SK-N-SH (cell line): ENCODE results near the gene RREB1. TPM values are rescaled to one million over a fixed set of nuclear protein-coding genes. Genes with fewer than 3 reads are reported as not detected.

Experiments
- CTCF ChIA-PET: fragments of 300-600, 350-600 bp; formaldehyde crosslinking; extraction: SDS; loops from one replicate; lab custom pipeline; 2021; lab: Yijun Ruan, JAX
- POLR2A ChIA-PET: fragments of 350-600 bp; sonication (Branson Sonifier 250); formaldehyde crosslinking; extraction: SDS; loops from one replicate; lab custom pipeline; 2020; ENCODE audit warnings: antibody characterized with exemption, inconsistent platforms; lab: Yijun Ruan, JAX
- DNase-seq: peaks from one replicate; pipeline ENCODE4 v3.0.0; 2012
- H2AFZ ChIP-seq: fragments of 200-600 bp; sonication (generic); 2 replicates; pipeline ENCODE4 v1.8.1; 2016; ENCODE audit warnings: antibody characterized with exemption, mild to moderate bottlenecking, low read depth
- H3F3A ChIP-seq: fragments of 200-600 bp; sonication (generic); replicated peaks from 2 replicates; pipeline ENCODE3; 2016; ENCODE audit warnings: antibody characterized with exemption, mild to moderate bottlenecking; ENCODE audit not compliant: insufficient read depth
- H3K27ac ChIP-seq, 2 experiments: fragments of 200-500 bp in 1 of 2; fragments of 200-600 bp in 1 of 2; sonication (Bioruptor generic) in 1 of 2; sonication (generic), shearing (Covaris generic) in 1 of 2; 2 replicates each; pipeline versions ENCODE4 v1.5.1 to v1.6.1; 2014 to 2016; ENCODE audit warnings: low read depth in 2 of 2, inconsistent platforms in 1 of 2, low read length in 1 of 2, mild to moderate bottlenecking in 1 of 2, mixed read lengths in 1 of 2
- H3K27me3 ChIP-seq: fragments of 200-600 bp; sonication (generic), shearing (Covaris generic); 2 replicates; pipeline ENCODE4 v1.6.1; 2016; ENCODE audit warnings: mixed run types; ENCODE audit not compliant: insufficient read depth
- H3K36me3 ChIP-seq, 2 experiments: fragments of 200-500 bp in 1 of 2; fragments of 200-600 bp in 1 of 2; sonication (Bioruptor generic) in 1 of 2; sonication (generic) in 1 of 2; replicated peaks in 1 of 2; 2 replicates each; pipeline versions ENCODE3 to v1.5.1; 2014 to 2016; ENCODE audit warnings: low read length in 1 of 2, mild to moderate bottlenecking in 1 of 2; ENCODE audit not compliant: insufficient read depth in 2 of 2, control insufficient read depth in 1 of 2
- H3K4me1 ChIP-seq, 2 experiments: fragments of 200-500 bp in 1 of 2; fragments of 200-600 bp in 1 of 2; sonication (Bioruptor generic) in 1 of 2; sonication (generic), shearing (Covaris generic) in 1 of 2; 2 replicates each; pipeline versions ENCODE4 v1.5.1 to v1.6.1; 2014 to 2016; ENCODE audit warnings: low read depth in 1 of 2, low read length in 1 of 2, mixed run types in 1 of 2; ENCODE audit not compliant: insufficient read depth in 2 of 2, control insufficient read depth in 1 of 2
- H3K4me2 ChIP-seq: fragments of 200-600 bp; sonication (generic), shearing (Covaris generic); 2 replicates; pipeline ENCODE4 v1.6.1; 2017; ENCODE audit warnings: mixed run types
- H3K4me3 ChIP-seq, 2 experiments: fragments of 200-500 bp in 1 of 2; fragments of 200-600 bp in 1 of 2; sonication (Bioruptor generic) in 1 of 2; sonication (generic), shearing (Covaris generic) in 1 of 2; 2 replicates each; pipeline versions ENCODE4 v1.5.1 to v1.8.1; 2014 to 2016; ENCODE audit warnings: low read depth in 2 of 2, inconsistent platforms in 1 of 2, low read length in 1 of 2, mild to moderate bottlenecking in 1 of 2, mixed read lengths in 1 of 2, moderate library complexity in 1 of 2
- H3K79me2 ChIP-seq: fragments of 200-600 bp; sonication (generic); 2 replicates; pipeline ENCODE4 v1.8.1; 2017; ENCODE audit warnings: mild to moderate bottlenecking; ENCODE audit not compliant: insufficient read depth
- H3K9ac ChIP-seq: fragments of 200-600 bp; sonication (generic); 2 replicates; pipeline ENCODE4 v1.6.1; 2017; ENCODE audit warnings: mixed run types
- H3K9me2 ChIP-seq: fragments of 200-600 bp; sonication (generic); 2 replicates; pipeline ENCODE4 v1.6.1; 2017; ENCODE audit warnings: mixed run types
- H3K9me3 ChIP-seq: fragments of 200-600 bp; sonication (generic); 2 replicates; pipeline ENCODE4 v1.6.1; 2017; ENCODE audit warnings: mixed run types, mild to moderate bottlenecking, moderate library complexity
- H4K20me1 ChIP-seq: fragments of 200-600 bp; sonication (generic); 2 replicates; pipeline ENCODE4 v1.6.1; 2017; ENCODE audit warnings: mild to moderate bottlenecking, mixed run types; ENCODE audit not compliant: insufficient read depth
- ELF1 ChIP-seq: IDR thresholded peaks from 2 replicates; pipeline ENCODE4 v1.4.0; 2012
- EZH2phosphoT487 ChIP-seq: fragments of 200-600 bp; sonication (generic); IDR thresholded peaks from 2 replicates; pipeline ENCODE4 v1.6.1; 2017; ENCODE audit warnings: low read depth, mixed run types, mild to moderate bottlenecking, antibody characterized with exemption, moderate library complexity, borderline replicate concordance
- FOXJ3 ChIP-seq: sonication (generic); formaldehyde crosslinking; IDR thresholded peaks from 2 replicates; pipeline ENCODE4 v1.5.1; 2020; ENCODE audit warnings: mild to moderate bottlenecking, missing genetic modification reagents
- GATA2 ChIP-seq: sonication (generic); formaldehyde crosslinking; IDR thresholded peaks from 2 replicates; pipeline ENCODE4 v1.5.0; 2020; ENCODE audit warnings: mild to moderate bottlenecking, missing genetic modification reagents
- JUND ChIP-seq: IDR thresholded peaks from 2 replicates; pipeline ENCODE4 v1.4.0; 2012
- MEF2A ChIP-seq: IDR thresholded peaks from 2 replicates; pipeline ENCODE4 v1.4.0; 2012; ENCODE audit warnings: low read depth, borderline replicate concordance
- NRF1 ChIP-seq: IDR thresholded peaks from 2 replicates; pipeline ENCODE4 v1.6.1; 2012; ENCODE audit warnings: low read depth, mild to moderate bottlenecking, low read length
- RCOR1 ChIP-seq: fragments of 150-350 bp; IDR thresholded peaks from 2 replicates; pipeline ENCODE4 v1.6.1; 2017; ENCODE audit warnings: antibody characterized with exemption, low read length
- RFX5 ChIP-seq: IDR thresholded peaks from 2 replicates; pipeline ENCODE4 v1.6.1; 2012; ENCODE audit warnings: mild to moderate bottlenecking, improper control_type of control experiment, low read length
- RXRA ChIP-seq: IDR thresholded peaks from 2 replicates; pipeline ENCODE4 v1.4.0; 2012; ENCODE audit warnings: low read depth, mild to moderate bottlenecking, borderline replicate concordance
- SMC3 ChIP-seq: IDR thresholded peaks from 2 replicates; pipeline ENCODE4 v1.6.1; 2012; ENCODE audit warnings: low read depth, low read length, improper control_type of control experiment
- TAF1 ChIP-seq: IDR thresholded peaks from 2 replicates; pipeline ENCODE4 v1.6.1; 2012; ENCODE audit warnings: low read depth, mild to moderate bottlenecking, low read length, moderate library complexity, borderline replicate concordance
- TCF12 ChIP-seq: IDR thresholded peaks from 2 replicates; pipeline ENCODE4 v1.4.0; 2012
- TEAD4 ChIP-seq: IDR thresholded peaks from 2 replicates; pipeline ENCODE4 v1.4.0; 2012; ENCODE audit warnings: mild to moderate bottlenecking, borderline replicate concordance; ENCODE audit not compliant: insufficient read depth
- YY1 ChIP-seq: IDR thresholded peaks from 2 replicates; pipeline ENCODE4 v1.4.0; 2012; ENCODE audit warnings: low read depth, mild to moderate bottlenecking
- WGBS: methylation state at CpG from one replicate; pipeline ENCODE4 v1.1.6; 2017; ENCODE audit warnings: low lambda C conversion rate; 5-methylcytosine and 5-hydroxymethylcytosine counted together
- polyA plus RNA-seq, 3 experiments: library from polyadenylated mRNA; depleted of rRNA; stranded (reverse); fragments of >200 nt; gene quantifications; 2 replicates each; pipeline ENCODE4 v1.2.3, GENCODE V29; 2012
- TF ChIP-seq, protein P1 (sequence below): fragments of 200-600 bp; sonication (generic); IDR thresholded peaks from 2 replicates; pipeline ENCODE4 v1.6.1; 2017; ENCODE audit warnings: antibody characterized with exemption, mild to moderate bottlenecking, moderate library complexity
- TF ChIP-seq, protein P2 (sequence below): IDR thresholded peaks from 2 replicates; pipeline ENCODE4 v1.6.1; 2012; ENCODE audit warnings: mild to moderate bottlenecking, low read depth, low read length, moderate library complexity
- TF ChIP-seq, protein P3 (sequence below): IDR thresholded peaks from 2 replicates; pipeline ENCODE4 v1.4.0; 2012; ENCODE audit warnings: low read depth, borderline replicate concordance
- TF ChIP-seq, protein P4 (sequence below): fragments of 150-350 bp; IDR thresholded peaks from 2 replicates; pipeline ENCODE4 v1.6.1; 2016; ENCODE audit warnings: mild to moderate bottlenecking, low read depth, low read length
- TF ChIP-seq, protein P5 (sequence below): fragments of 150-350 bp; IDR thresholded peaks from 2 replicates; pipeline ENCODE4 v1.6.1; 2017; ENCODE audit warnings: antibody characterized with exemption, low read length, low read depth, borderline replicate concordance

Gene RREB1
- polyA plus RNA-seq, 1 of the 3 experiments (the other 2 are of a cell fraction), result 2.0 TPM

DNA sequence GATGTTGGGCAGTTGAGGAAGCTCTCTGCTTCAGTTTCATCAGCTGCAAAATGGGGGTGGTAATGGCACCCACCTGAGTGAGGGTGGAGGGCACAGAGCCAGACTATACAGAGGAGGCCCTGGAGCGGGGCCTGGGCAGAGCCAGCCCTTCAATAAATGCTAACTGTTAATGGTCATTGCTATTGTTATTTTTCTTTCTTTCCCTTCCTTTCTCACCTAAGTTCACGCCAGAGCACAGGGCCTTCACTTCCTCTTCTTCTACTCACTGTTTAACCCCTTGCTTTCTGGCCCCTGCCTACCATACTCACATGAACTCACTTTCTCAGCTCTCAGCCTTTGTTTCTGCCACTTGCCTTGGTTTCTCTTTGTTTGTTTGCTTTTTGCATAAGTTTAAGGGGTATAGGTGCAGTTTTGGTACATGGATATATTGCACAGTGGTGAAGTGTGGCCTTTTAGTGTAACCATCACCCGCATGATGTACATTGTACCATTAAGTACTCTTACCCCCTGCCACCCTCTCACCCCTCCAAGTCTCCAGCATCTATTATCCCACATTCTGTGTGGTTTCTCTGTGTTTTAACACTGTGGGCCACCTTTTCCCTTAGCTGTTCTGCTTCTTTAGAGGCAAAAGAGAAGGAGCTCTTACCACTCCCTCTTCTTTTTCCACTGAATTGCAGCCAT, 7.5 kb upstream of the RREB1 start:
- no peaks in the 10 kb centered on the region for H4K20me1 ChIP-seq
- H3K9me3 ChIP-seq, result no peaks in the 10 kb centered on the region
- H3K36me3 ChIP-seq, result no peaks in the 10 kb centered on the region
- no peak overlapping the region for H3K27ac ChIP-seq
- H3K4me3 ChIP-seq, result no peak overlapping the region
- WGBS, result 71% methylated on average over 3 of the region's 3 CpGs
- POLR2A ChIA-PET, result no interaction called here
- H3K4me1 ChIP-seq, result no peaks in the 10 kb centered on the region
- no peak for TF ChIP-seq EZH2phosphoT487
- no peak for TF ChIP-seq SMC3
- TF ChIP-seq TEAD4, result no peak
- TF ChIP-seq RXRA, result no peak
- TF ChIP-seq TCF12, result no peak
- no peak for TF ChIP-seq RFX5
- TF ChIP-seq ELF1, result no peak
- TF ChIP-seq, protein P1, sequence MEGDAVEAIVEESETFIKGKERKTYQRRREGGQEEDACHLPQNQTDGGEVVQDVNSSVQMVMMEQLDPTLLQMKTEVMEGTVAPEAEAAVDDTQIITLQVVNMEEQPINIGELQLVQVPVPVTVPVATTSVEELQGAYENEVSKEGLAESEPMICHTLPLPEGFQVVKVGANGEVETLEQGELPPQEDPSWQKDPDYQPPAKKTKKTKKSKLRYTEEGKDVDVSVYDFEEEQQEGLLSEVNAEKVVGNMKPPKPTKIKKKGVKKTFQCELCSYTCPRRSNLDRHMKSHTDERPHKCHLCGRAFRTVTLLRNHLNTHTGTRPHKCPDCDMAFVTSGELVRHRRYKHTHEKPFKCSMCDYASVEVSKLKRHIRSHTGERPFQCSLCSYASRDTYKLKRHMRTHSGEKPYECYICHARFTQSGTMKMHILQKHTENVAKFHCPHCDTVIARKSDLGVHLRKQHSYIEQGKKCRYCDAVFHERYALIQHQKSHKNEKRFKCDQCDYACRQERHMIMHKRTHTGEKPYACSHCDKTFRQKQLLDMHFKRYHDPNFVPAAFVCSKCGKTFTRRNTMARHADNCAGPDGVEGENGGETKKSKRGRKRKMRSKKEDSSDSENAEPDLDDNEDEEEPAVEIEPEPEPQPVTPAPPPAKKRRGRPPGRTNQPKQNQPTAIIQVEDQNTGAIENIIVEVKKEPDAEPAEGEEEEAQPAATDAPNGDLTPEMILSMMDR, result no peak
- TF ChIP-seq MEF2A, result no peak
- TF ChIP-seq, protein P2, sequence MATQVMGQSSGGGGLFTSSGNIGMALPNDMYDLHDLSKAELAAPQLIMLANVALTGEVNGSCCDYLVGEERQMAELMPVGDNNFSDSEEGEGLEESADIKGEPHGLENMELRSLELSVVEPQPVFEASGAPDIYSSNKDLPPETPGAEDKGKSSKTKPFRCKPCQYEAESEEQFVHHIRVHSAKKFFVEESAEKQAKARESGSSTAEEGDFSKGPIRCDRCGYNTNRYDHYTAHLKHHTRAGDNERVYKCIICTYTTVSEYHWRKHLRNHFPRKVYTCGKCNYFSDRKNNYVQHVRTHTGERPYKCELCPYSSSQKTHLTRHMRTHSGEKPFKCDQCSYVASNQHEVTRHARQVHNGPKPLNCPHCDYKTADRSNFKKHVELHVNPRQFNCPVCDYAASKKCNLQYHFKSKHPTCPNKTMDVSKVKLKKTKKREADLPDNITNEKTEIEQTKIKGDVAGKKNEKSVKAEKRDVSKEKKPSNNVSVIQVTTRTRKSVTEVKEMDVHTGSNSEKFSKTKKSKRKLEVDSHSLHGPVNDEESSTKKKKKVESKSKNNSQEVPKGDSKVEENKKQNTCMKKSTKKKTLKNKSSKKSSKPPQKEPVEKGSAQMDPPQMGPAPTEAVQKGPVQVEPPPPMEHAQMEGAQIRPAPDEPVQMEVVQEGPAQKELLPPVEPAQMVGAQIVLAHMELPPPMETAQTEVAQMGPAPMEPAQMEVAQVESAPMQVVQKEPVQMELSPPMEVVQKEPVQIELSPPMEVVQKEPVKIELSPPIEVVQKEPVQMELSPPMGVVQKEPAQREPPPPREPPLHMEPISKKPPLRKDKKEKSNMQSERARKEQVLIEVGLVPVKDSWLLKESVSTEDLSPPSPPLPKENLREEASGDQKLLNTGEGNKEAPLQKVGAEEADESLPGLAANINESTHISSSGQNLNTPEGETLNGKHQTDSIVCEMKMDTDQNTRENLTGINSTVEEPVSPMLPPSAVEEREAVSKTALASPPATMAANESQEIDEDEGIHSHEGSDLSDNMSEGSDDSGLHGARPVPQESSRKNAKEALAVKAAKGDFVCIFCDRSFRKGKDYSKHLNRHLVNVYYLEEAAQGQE, result no peak
- no peak for TF ChIP-seq JUND
- no peak for TF ChIP-seq FOXJ3 (CRISPR knock-in tag)
- TF ChIP-seq, protein P3, sequence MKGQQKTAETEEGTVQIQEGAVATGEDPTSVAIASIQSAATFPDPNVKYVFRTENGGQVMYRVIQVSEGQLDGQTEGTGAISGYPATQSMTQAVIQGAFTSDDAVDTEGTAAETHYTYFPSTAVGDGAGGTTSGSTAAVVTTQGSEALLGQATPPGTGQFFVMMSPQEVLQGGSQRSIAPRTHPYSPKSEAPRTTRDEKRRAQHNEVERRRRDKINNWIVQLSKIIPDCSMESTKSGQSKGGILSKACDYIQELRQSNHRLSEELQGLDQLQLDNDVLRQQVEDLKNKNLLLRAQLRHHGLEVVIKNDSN, result no peak
- no peak for TF ChIP-seq TAF1
- no peak for TF ChIP-seq YY1
- no peak for TF ChIP-seq NRF1
- no peak for TF ChIP-seq RCOR1
- no peak for TF ChIP-seq GATA2 (CRISPR knock-in tag)
- TF ChIP-seq, protein P4, sequence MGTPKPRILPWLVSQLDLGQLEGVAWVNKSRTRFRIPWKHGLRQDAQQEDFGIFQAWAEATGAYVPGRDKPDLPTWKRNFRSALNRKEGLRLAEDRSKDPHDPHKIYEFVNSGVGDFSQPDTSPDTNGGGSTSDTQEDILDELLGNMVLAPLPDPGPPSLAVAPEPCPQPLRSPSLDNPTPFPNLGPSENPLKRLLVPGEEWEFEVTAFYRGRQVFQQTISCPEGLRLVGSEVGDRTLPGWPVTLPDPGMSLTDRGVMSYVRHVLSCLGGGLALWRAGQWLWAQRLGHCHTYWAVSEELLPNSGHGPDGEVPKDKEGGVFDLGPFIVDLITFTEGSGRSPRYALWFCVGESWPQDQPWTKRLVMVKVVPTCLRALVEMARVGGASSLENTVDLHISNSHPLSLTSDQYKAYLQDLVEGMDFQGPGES, result no peak
- TF ChIP-seq, protein P5, sequence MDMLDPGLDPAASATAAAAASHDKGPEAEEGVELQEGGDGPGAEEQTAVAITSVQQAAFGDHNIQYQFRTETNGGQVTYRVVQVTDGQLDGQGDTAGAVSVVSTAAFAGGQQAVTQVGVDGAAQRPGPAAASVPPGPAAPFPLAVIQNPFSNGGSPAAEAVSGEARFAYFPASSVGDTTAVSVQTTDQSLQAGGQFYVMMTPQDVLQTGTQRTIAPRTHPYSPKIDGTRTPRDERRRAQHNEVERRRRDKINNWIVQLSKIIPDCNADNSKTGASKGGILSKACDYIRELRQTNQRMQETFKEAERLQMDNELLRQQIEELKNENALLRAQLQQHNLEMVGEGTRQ, result no peak
- no peaks in the 10 kb centered on the region for H3K9me2 ChIP-seq
- no peak overlapping the region for H3K9ac ChIP-seq
- no peak overlapping the region for H2AFZ ChIP-seq
- no peak for DNase-seq
- H3K79me2 ChIP-seq, result no peaks in the 10 kb centered on the region
- H3K27me3 ChIP-seq, result no peaks in the 10 kb centered on the region
- CTCF ChIA-PET, result interaction anchor here (0.6 kb wide), 1 partner anchor 139 kb away, joined by 3 read pairs; no protein-coding TSS in a partner anchor
- H3K4me2 ChIP-seq, result no peak overlapping the region
- no peaks in the 10 kb centered on the region for H3F3A ChIP-seq
